ENCODE data around the gene RP2.

DNA sequence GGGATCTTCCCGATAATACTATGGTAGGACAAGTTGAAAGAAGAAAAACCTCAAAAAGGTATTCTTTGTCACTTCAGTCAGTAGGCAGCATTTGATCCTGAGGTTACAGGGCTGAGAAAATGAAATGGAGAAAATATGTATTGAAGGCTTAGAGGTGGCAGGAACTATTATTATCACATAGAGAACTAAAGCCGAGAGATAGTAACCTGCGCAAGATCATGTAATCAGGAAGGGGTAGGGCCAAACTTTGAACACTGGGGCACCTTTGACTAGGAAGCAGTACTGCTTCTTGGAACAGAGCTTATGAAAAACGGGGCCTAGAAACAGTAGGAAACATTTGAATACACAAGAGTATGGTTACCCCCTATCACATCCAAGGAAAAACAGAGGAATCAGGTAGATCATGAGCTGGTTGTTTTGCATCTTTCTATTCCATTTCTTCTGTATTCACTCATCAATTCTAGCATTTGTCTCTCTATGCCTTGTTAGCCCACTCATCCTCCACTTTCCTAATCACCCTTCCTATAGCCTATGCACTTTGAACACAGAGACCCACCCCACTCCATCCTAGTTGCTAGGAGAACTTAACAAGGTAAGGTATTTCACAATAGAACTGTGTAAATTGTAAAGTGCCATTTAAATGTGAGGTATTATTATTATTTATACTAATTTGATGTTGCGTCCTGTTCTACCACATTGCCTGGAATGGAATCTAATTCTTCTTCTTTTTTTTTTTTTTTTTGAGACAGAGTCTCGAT is 43.3 kb upstream of the RP2 start:
- TF ChIP-seq POLR2AphosphoS5 (IDR thresholded peaks at IDR 0.05), result no peak
- TF ChIP-seq EP300 (IDR thresholded peaks at IDR 0.05), result no peak
- TF ChIP-seq, protein P1, sequence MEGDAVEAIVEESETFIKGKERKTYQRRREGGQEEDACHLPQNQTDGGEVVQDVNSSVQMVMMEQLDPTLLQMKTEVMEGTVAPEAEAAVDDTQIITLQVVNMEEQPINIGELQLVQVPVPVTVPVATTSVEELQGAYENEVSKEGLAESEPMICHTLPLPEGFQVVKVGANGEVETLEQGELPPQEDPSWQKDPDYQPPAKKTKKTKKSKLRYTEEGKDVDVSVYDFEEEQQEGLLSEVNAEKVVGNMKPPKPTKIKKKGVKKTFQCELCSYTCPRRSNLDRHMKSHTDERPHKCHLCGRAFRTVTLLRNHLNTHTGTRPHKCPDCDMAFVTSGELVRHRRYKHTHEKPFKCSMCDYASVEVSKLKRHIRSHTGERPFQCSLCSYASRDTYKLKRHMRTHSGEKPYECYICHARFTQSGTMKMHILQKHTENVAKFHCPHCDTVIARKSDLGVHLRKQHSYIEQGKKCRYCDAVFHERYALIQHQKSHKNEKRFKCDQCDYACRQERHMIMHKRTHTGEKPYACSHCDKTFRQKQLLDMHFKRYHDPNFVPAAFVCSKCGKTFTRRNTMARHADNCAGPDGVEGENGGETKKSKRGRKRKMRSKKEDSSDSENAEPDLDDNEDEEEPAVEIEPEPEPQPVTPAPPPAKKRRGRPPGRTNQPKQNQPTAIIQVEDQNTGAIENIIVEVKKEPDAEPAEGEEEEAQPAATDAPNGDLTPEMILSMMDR (IDR thresholded peaks at IDR 0.05), result no peak
- TF ChIP-seq POLR2A (IDR thresholded peaks at IDR 0.05), result no peak

Measured in gastroesophageal sphincter (tissue), 3 donors.